IMR-90 (cell line): ENCODE results near the gene KRT82. TPM values are rescaled to one million over a fixed set of nuclear protein-coding genes. Genes with fewer than 3 reads are reported as not detected.

Experiments
- ATAC-seq: fragments of 200-7000 bp; cut with Tn5 transposase; 2 replicates; pipeline ENCODE4 v1.9.1; 2020; ENCODE audit warnings: low read depth, mild to moderate bottlenecking, moderate library complexity
- BruUV-seq: library from RNA; stranded (reverse); fragments of 400-500 nt; replicated peaks from 2 replicates; lab custom pipeline; 2021; lab: Mats Ljungman, UMichigan
- CTCF ChIA-PET: fragments of 300-600 bp; formaldehyde crosslinking; extraction: SDS; loops from one replicate; lab custom pipeline; 2021; ENCODE audit warnings: antibody characterized with exemption; lab: Yijun Ruan, JAX
- POLR2A ChIA-PET: fragments of 300-600 bp; sonication (Branson Sonifier 250); formaldehyde crosslinking; loops from one replicate; lab custom pipeline; 2022; ENCODE audit warnings: antibody characterized with exemption; ENCODE audit not compliant: unreplicated experiment; lab: Charles Lee
- DNase-seq: peaks from one replicate; pipeline ENCODE4 v3.0.0; 2013
- H2AFZ ChIP-seq: replicated peaks from 2 replicates; pipeline ENCODE3; 2013; ENCODE audit warnings: low read length, mild to moderate bottlenecking; ENCODE audit not compliant: poor library complexity
- H2AK5ac ChIP-seq: 2 replicates; pipeline ENCODE4 v1.6.1; 2013; ENCODE audit warnings: low read depth, low read length, inconsistent platforms
- H2AK9ac ChIP-seq: replicated peaks from 2 replicates; pipeline ENCODE3; 2013; ENCODE audit warnings: mild to moderate bottlenecking, low read depth, low read length, moderate library complexity; ENCODE audit not compliant: poor library complexity
- H2BK120ac ChIP-seq: 2 replicates; pipeline ENCODE4 v1.6.1; 2013; ENCODE audit warnings: low read depth, low read length, inconsistent platforms
- H2BK15ac ChIP-seq: 3 replicates; pipeline ENCODE4 v1.6.1; 2013; ENCODE audit warnings: low read depth, low read length, inconsistent platforms
- H2BK20ac ChIP-seq: 2 replicates; pipeline ENCODE4 v1.6.1; 2013; ENCODE audit warnings: low read depth, mild to moderate bottlenecking, inconsistent platforms, low read length, moderate library complexity
- H2BK5ac ChIP-seq: 2 replicates; pipeline ENCODE4 v1.6.1; 2013; ENCODE audit warnings: mild to moderate bottlenecking, low read depth, low read length, inconsistent platforms; ENCODE audit not compliant: poor library complexity, severe bottlenecking
- H3K14ac ChIP-seq: replicated peaks from 2 replicates; pipeline ENCODE4 v1.6.1; 2013; ENCODE audit warnings: low read depth, low read length, inconsistent platforms
- H3K18ac ChIP-seq: 2 replicates; pipeline ENCODE4 v1.6.1; 2013; ENCODE audit warnings: low read depth, low read length, control low read depth
- H3K23ac ChIP-seq: 2 replicates; pipeline ENCODE4 v1.6.1; 2013; ENCODE audit warnings: low read depth, low read length, inconsistent platforms
- H3K27ac ChIP-seq: 2 replicates; pipeline ENCODE4 v1.5.1; 2013; ENCODE audit warnings: mild to moderate bottlenecking, control low read depth, low read length; ENCODE audit not compliant: insufficient read depth
- H3K27me3 ChIP-seq: 2 replicates; pipeline ENCODE4 v1.6.1; 2013; ENCODE audit warnings: low read length; ENCODE audit not compliant: control insufficient read depth, insufficient read depth
- H3K36me3 ChIP-seq: 2 replicates; pipeline ENCODE4 v1.6.1; 2013; ENCODE audit warnings: low read length, mixed read lengths; ENCODE audit not compliant: control insufficient read depth, insufficient read depth
- H3K4ac ChIP-seq: 2 replicates; pipeline ENCODE4 v1.6.1; 2013; ENCODE audit warnings: low read depth, low read length, inconsistent platforms
- H3K4me1 ChIP-seq: 2 replicates; pipeline ENCODE4 v1.6.1; 2013; ENCODE audit warnings: low read length, mixed read lengths; ENCODE audit not compliant: control insufficient read depth, insufficient read depth
- H3K4me2 ChIP-seq: 2 replicates; pipeline ENCODE4 v1.6.1; 2013; ENCODE audit warnings: low read depth, mild to moderate bottlenecking, control low read depth, low read length, moderate library complexity
- H3K4me3 ChIP-seq: 2 replicates; pipeline ENCODE4 v1.5.1; 2013; ENCODE audit warnings: low read depth, mild to moderate bottlenecking, control low read depth, low read length, moderate library complexity; ENCODE audit not compliant: insufficient read depth
- H3K56ac ChIP-seq: 2 replicates; pipeline ENCODE4 v1.6.1; 2013; ENCODE audit warnings: low read length, inconsistent platforms; ENCODE audit not compliant: insufficient read depth; ENCODE audit errors: extremely low read depth
- H3K79me1 ChIP-seq, 2 experiments: 2 replicates each; pipeline ENCODE4 v1.6.1; 2013; ENCODE audit warnings: low read length in 2 of 2, inconsistent platforms in 1 of 2, low read depth in 1 of 2
- H3K9ac ChIP-seq: 2 replicates; pipeline ENCODE4 v1.6.1; 2013; ENCODE audit warnings: low read depth, low read length, control low read depth
- H3K9me1 ChIP-seq: 2 replicates; pipeline ENCODE4 v1.6.1; 2013; ENCODE audit warnings: low read length, inconsistent platforms; ENCODE audit not compliant: insufficient read depth
- H3K9me3 ChIP-seq: 2 replicates; pipeline ENCODE4 v1.6.1; 2013; ENCODE audit warnings: low read length; ENCODE audit not compliant: control insufficient read depth, insufficient read depth
- H4K20me1 ChIP-seq: 2 replicates; pipeline ENCODE4 v1.6.1; 2013; ENCODE audit warnings: low read length, inconsistent platforms; ENCODE audit not compliant: insufficient read depth
- H4K5ac ChIP-seq: 2 replicates; pipeline ENCODE4 v1.6.1; 2013; ENCODE audit warnings: mild to moderate bottlenecking, low read depth, low read length, control low read depth
- H4K8ac ChIP-seq, 2 experiments: 2 replicates each; pipeline ENCODE4 v1.6.1; 2013; ENCODE audit warnings: low read depth in 2 of 2, low read length in 2 of 2, control low read depth in 1 of 2, inconsistent platforms in 1 of 2
- H4K91ac ChIP-seq: 2 replicates; pipeline ENCODE4 v1.6.1; 2013; ENCODE audit warnings: low read depth, low read length, inconsistent platforms; ENCODE audit not compliant: insufficient read depth
- BHLHE40 ChIP-seq: fragments of 150-350 bp; IDR thresholded peaks from 2 replicates; pipeline ENCODE4 v1.6.1; 2016; ENCODE audit warnings: mild to moderate bottlenecking, low read depth, low read length
- CEBPB ChIP-seq: IDR thresholded peaks from 2 replicates; pipeline ENCODE4 v1.6.1; 2012; ENCODE audit warnings: low read depth, low read length, improper control_type of control experiment
- CHD1 ChIP-seq: IDR thresholded peaks from 2 replicates; pipeline ENCODE4 v1.6.1; 2012; ENCODE audit warnings: low read depth, low read length, improper control_type of control experiment
- FOS ChIP-seq: fragments of 150-350 bp; IDR thresholded peaks from 2 replicates; pipeline ENCODE4 v1.6.1; 2016; ENCODE audit warnings: low read depth, low read length
- MAFK ChIP-seq: IDR thresholded peaks from 2 replicates; pipeline ENCODE4 v1.6.1; 2012; ENCODE audit warnings: low read depth, low read length, improper control_type of control experiment
- MAZ ChIP-seq: IDR thresholded peaks from 2 replicates; pipeline ENCODE4 v1.6.1; 2012; ENCODE audit warnings: low read depth, mild to moderate bottlenecking, low read length, improper control_type of control experiment, moderate library complexity, borderline replicate concordance
- MXI1 ChIP-seq: IDR thresholded peaks from 2 replicates; pipeline ENCODE4 v1.6.1; 2012; ENCODE audit warnings: low read depth, mild to moderate bottlenecking, low read length, moderate library complexity, borderline replicate concordance
- NFE2L2 ChIP-seq: fragments of 150-350 bp; IDR thresholded peaks from 2 replicates; pipeline ENCODE4 v1.6.1; 2016; ENCODE audit warnings: low read depth, mild to moderate bottlenecking, low read length
- RAD21 ChIP-seq: IDR thresholded peaks from 2 replicates; pipeline ENCODE4 v1.6.1; 2012; ENCODE audit warnings: low read length, improper control_type of control experiment
- RCOR1 ChIP-seq: IDR thresholded peaks from 2 replicates; pipeline ENCODE4 v1.6.1; 2012; ENCODE audit warnings: mild to moderate bottlenecking, low read length, improper control_type of control experiment; ENCODE audit not compliant: insufficient replicate concordance
- RFX5 ChIP-seq: IDR thresholded peaks from 2 replicates; pipeline ENCODE4 v1.8.0; 2012; ENCODE audit warnings: low read depth, mild to moderate bottlenecking, low read length, moderate library complexity
- SMC3 ChIP-seq: fragments of 150-350 bp; IDR thresholded peaks from 2 replicates; pipeline ENCODE4 v1.6.1; 2016; ENCODE audit warnings: low read depth, mild to moderate bottlenecking, antibody characterized with exemption, low read length, moderate library complexity
- WGBS, 2 experiments: methylation state at CpG; one replicate each; pipeline versions ENCODE4 v1.1.5 to v1.1.7; 2013; ENCODE audit warnings: missing lambda C conversion rate in 2 of 2; ENCODE audit not compliant: insufficient read length in 1 of 2; ENCODE audit errors: extremely low coverage in 2 of 2; 5-methylcytosine and 5-hydroxymethylcytosine counted together
- dilution Hi-C: fragments of 300-500 bp; cut with HindIII; formaldehyde crosslinking; loops from one replicate; pipeline ENCODE4 v1.14.3; 2018; ENCODE audit warnings: low sequenced_read_pairs; ENCODE audit not compliant: unreplicated experiment
- in situ Hi-C: fragments of 300-500 bp; cut with MboI; formaldehyde crosslinking; loops from 3 replicates; pipeline ENCODE4 v1.14.3; 2019; ENCODE audit warnings: low sequenced_read_pairs, inconsistent platforms, mixed read lengths
- intact Hi-C: fragments of 100-400 bp; cut with micrococcal nuclease; formaldehyde crosslinking; loops from 2 replicates; pipeline ENCODE4 v1.10.0; 2022
- polyA plus RNA-seq, 3 experiments: library from polyadenylated mRNA; depleted of rRNA; stranded (reverse); fragments of >200 nt; gene quantifications; 2 replicates each; pipeline ENCODE4 v1.2.3, GENCODE V29; 2012; ENCODE audit warnings: low replicate concordance in 1 of 3
- total RNA-seq: library from RNA; depleted of rRNA; stranded (reverse); fragments of >200 nt; gene quantifications from 2 replicates; pipeline ENCODE4 v1.2.3, GENCODE V29; 2012
- TF ChIP-seq, protein P1 (sequence below): fragments of 150-350 bp; IDR thresholded peaks from 2 replicates; pipeline ENCODE4 v1.6.1; 2016; ENCODE audit warnings: low read depth, mild to moderate bottlenecking, low read length, moderate library complexity, borderline replicate concordance
- TF ChIP-seq, protein P2 (sequence below): fragments of 150-350 bp; IDR thresholded peaks from 2 replicates; pipeline ENCODE4 v1.6.1; 2017; ENCODE audit warnings: mild to moderate bottlenecking, antibody characterized with exemption, low read length, low read depth
- TF ChIP-seq, protein P3 (sequence below): conservative IDR thresholded peaks from 2 replicates; pipeline ENCODE4 v1.5.1; 2012; ENCODE audit warnings: mild to moderate bottlenecking, low read depth, low read length, improper control_type of control experiment

KRT82 gene
- total and polyA plus RNA-seq, 2 of the 4 experiments (the other 2 are of a cell fraction): not detected

DNA sequence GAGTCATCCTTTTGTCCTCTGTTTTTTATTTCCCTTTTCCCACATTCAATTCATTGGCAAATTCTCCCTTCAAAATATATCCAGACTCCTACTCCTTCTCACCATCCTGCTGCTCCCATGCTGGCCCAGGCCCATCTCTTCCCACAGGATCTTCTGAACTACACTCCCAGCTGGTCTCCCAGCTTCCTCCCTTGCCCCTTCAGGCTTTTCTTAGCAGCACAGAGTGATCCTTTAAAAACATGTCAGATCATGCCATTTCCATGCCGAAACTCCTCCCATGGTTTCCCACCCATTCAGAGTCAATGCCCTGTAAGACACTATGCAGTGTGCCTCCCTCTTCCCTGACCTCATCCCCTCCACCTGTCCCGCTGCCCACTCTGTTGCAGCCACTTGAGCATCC, 18.3 kb downstream of the KRT82 start:
- H2BK15ac ChIP-seq: no peak overlapping the region
- no peak overlapping the region for H2AFZ ChIP-seq
- H4K5ac ChIP-seq: no peak overlapping the region
- H3K4me1 ChIP-seq: no peaks in the 10 kb centered on the region
- no peak overlapping the region for H3K56ac ChIP-seq
- in situ Hi-C loops (no loop called here), dilution Hi-C loops (no loop called here), intact Hi-C loops (no loop called here)
- H3K4ac ChIP-seq: no peak overlapping the region
- H3K27me3 ChIP-seq: peaks cover 49% of the 10 kb centered on the region
- TF ChIP-seq, protein P1, sequence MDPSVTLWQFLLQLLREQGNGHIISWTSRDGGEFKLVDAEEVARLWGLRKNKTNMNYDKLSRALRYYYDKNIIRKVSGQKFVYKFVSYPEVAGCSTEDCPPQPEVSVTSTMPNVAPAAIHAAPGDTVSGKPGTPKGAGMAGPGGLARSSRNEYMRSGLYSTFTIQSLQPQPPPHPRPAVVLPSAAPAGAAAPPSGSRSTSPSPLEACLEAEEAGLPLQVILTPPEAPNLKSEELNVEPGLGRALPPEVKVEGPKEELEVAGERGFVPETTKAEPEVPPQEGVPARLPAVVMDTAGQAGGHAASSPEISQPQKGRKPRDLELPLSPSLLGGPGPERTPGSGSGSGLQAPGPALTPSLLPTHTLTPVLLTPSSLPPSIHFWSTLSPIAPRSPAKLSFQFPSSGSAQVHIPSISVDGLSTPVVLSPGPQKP: no peak
- TF ChIP-seq BHLHE40: no peak
- no peak for TF ChIP-seq CHD1
- no peak for TF ChIP-seq CEBPB
- no peak for TF ChIP-seq RCOR1
- TF ChIP-seq, protein P2, sequence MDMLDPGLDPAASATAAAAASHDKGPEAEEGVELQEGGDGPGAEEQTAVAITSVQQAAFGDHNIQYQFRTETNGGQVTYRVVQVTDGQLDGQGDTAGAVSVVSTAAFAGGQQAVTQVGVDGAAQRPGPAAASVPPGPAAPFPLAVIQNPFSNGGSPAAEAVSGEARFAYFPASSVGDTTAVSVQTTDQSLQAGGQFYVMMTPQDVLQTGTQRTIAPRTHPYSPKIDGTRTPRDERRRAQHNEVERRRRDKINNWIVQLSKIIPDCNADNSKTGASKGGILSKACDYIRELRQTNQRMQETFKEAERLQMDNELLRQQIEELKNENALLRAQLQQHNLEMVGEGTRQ: no peak
- TF ChIP-seq MAZ: no peak
- TF ChIP-seq MAFK: no peak
- TF ChIP-seq NFE2L2: no peak
- TF ChIP-seq RAD21: no peak
- TF ChIP-seq MXI1: no peak
- TF ChIP-seq, protein P3, sequence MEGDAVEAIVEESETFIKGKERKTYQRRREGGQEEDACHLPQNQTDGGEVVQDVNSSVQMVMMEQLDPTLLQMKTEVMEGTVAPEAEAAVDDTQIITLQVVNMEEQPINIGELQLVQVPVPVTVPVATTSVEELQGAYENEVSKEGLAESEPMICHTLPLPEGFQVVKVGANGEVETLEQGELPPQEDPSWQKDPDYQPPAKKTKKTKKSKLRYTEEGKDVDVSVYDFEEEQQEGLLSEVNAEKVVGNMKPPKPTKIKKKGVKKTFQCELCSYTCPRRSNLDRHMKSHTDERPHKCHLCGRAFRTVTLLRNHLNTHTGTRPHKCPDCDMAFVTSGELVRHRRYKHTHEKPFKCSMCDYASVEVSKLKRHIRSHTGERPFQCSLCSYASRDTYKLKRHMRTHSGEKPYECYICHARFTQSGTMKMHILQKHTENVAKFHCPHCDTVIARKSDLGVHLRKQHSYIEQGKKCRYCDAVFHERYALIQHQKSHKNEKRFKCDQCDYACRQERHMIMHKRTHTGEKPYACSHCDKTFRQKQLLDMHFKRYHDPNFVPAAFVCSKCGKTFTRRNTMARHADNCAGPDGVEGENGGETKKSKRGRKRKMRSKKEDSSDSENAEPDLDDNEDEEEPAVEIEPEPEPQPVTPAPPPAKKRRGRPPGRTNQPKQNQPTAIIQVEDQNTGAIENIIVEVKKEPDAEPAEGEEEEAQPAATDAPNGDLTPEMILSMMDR: no peak
- no peak for TF ChIP-seq RFX5
- no peak for TF ChIP-seq SMC3
- no peak for TF ChIP-seq FOS
- no peaks in the 10 kb centered on the region for H3K79me1 ChIP-seq
- H2AK9ac ChIP-seq: no peak overlapping the region
- 100% methylated on average over 1 of the region's 2 CpGs; no CpG with 5 or more reads in 1 of the 2 experiments for WGBS, 2 experiments
- H4K91ac ChIP-seq: no peak overlapping the region
- no peak overlapping the region for H2BK5ac ChIP-seq
- H2BK20ac ChIP-seq: no peak overlapping the region
- H4K20me1 ChIP-seq: no peaks in the 10 kb centered on the region
- H3K4me2 ChIP-seq: no peak overlapping the region
- H3K23ac ChIP-seq: no peak overlapping the region
- no peak overlapping the region for H3K18ac ChIP-seq
- POLR2A ChIA-PET: no interaction called here
- no peak overlapping the region for H3K4me3 ChIP-seq
- H3K9me3 ChIP-seq: no peaks in the 10 kb centered on the region
- no peak overlapping the region for H3K9ac ChIP-seq
- BruUV-seq: no TSS peak
- DNase-seq (no peak), ATAC-seq (no peak)
- no peak overlapping the region for H2BK120ac ChIP-seq
- CTCF ChIA-PET: no interaction called here
- H3K36me3 ChIP-seq: no peaks in the 10 kb centered on the region
- H2AK5ac ChIP-seq: no peak overlapping the region
- no peak overlapping the region for H3K14ac ChIP-seq
- H3K9me1 ChIP-seq: no peaks in the 10 kb centered on the region
- no peak overlapping the region for H4K8ac ChIP-seq
- no peak overlapping the region for H3K27ac ChIP-seq
